Body of pancreas (tissue), 4 donors: Measurements from ENCODE around the gene VMO1.

Experiments used
- POLR2A ChIP-seq, 3 donors: fragments of 450-650 bp; IDR thresholded peaks; one replicate each; pipeline ENCODE4 v1.6.1; 2016; ENCODE audit warnings: antibody characterized with exemption in 3 of 3, mild to moderate bottlenecking in 2 of 3
- TF ChIP-seq, protein P1 (sequence below), 7 experiments: fragments of 450-650 bp in 4 of 7; fragments of 200-600 bp in 3 of 7; sonication (generic) in 3 of 7; IDR thresholded peaks; one replicate each; pipeline ENCODE4 v1.5.1; 2016 to 2019; ENCODE audit warnings: antibody characterized with exemption in 7 of 7

DNA sequence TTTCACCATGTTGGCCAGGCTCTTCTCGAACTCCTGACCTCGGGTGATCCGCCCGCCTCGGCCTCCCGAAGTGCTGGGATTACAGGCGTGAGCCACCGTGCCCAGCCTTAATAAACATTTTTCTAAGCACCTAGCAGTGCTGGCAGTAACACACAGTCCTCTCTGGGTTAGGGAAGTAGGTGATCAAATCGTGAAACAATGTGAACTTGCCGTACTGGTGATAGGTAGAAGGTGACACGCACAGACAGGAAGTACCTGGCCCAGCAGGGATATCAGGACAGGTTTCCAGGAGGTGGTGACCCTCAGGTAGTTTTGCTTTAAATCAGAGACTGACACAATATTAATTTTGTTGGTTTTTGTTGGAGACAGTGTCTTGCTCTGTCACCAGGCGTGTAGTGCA, 25.3 kb upstream of the VMO1 start:
- TF ChIP-seq, protein P1, sequence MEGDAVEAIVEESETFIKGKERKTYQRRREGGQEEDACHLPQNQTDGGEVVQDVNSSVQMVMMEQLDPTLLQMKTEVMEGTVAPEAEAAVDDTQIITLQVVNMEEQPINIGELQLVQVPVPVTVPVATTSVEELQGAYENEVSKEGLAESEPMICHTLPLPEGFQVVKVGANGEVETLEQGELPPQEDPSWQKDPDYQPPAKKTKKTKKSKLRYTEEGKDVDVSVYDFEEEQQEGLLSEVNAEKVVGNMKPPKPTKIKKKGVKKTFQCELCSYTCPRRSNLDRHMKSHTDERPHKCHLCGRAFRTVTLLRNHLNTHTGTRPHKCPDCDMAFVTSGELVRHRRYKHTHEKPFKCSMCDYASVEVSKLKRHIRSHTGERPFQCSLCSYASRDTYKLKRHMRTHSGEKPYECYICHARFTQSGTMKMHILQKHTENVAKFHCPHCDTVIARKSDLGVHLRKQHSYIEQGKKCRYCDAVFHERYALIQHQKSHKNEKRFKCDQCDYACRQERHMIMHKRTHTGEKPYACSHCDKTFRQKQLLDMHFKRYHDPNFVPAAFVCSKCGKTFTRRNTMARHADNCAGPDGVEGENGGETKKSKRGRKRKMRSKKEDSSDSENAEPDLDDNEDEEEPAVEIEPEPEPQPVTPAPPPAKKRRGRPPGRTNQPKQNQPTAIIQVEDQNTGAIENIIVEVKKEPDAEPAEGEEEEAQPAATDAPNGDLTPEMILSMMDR (IDR thresholded peaks at IDR 0.05), result no peak
- TF ChIP-seq POLR2A (IDR thresholded peaks at IDR 0.05), result no peak
